Keratinocyte (primary cell): Measurements from ENCODE around the gene RAI1. TPM values are rescaled to one million over a fixed set of nuclear protein-coding genes. Genes with fewer than 3 reads are reported as not detected.

Source experiments
- DNase-seq: peaks from one replicate; pipeline ENCODE4 v3.0.0-alpha.2; 2011; ENCODE audit warnings: low read depth, missing footprints, low spot score
- FAIRE-seq: peaks from 2 replicates; lab custom pipeline; 2011; peaks lifted over from hg19 to GRCh38; lab: Jason Lieb, UNC
- H2AFZ ChIP-seq: 2 replicates; pipeline ENCODE4 v1.6.0; 2012; ENCODE audit warnings: low read length, control low read depth, inconsistent platforms; ENCODE audit not compliant: control insufficient read depth
- H3K27ac ChIP-seq: 2 replicates; pipeline ENCODE4 v1.5.1; 2011; ENCODE audit warnings: low read length; ENCODE audit not compliant: control insufficient read depth, insufficient read depth
- H3K27me3 ChIP-seq: 3 replicates; pipeline ENCODE4 v1.6.0; 2011; ENCODE audit warnings: low read length; ENCODE audit not compliant: control insufficient read depth, insufficient read depth; ENCODE audit errors: extremely low read depth
- H3K36me3 ChIP-seq, 2 experiments: 2 replicates in 1 of 2; 3 replicates in 1 of 2; pipeline ENCODE4 v1.5.1; 2011; ENCODE audit warnings: low read length in 2 of 2, mild to moderate bottlenecking in 1 of 2; ENCODE audit not compliant: control insufficient read depth in 2 of 2, insufficient read depth in 2 of 2; ENCODE audit errors: extremely low read depth in 1 of 2
- H3K4me1 ChIP-seq: 3 replicates; pipeline ENCODE4 v1.5.1; 2011; ENCODE audit warnings: low read length; ENCODE audit not compliant: control insufficient read depth, insufficient read depth; ENCODE audit errors: extremely low read depth
- H3K4me2 ChIP-seq: 3 replicates; pipeline ENCODE4 v1.6.0; 2011; ENCODE audit warnings: low read depth, low read length; ENCODE audit not compliant: control insufficient read depth, insufficient read depth; ENCODE audit errors: extremely low read depth
- H3K4me3 ChIP-seq, 3 experiments: fragments of 200-600 bp in 1 of 3; sonication (generic) in 1 of 3; 2 replicates in 2 of 3; 3 replicates in 1 of 3; pipeline ENCODE4 v1.5.1; 2011 to 2016; ENCODE audit warnings: low read length in 3 of 3, mild to moderate bottlenecking in 3 of 3, control low read depth in 2 of 3, inconsistent platforms in 1 of 3, low read depth in 1 of 3, mixed read lengths in 1 of 3, mixed run types in 1 of 3, moderate library complexity in 1 of 3; ENCODE audit not compliant: control insufficient read depth in 2 of 3, insufficient read depth in 2 of 3; ENCODE audit errors: extremely low read depth in 1 of 3
- H3K79me2 ChIP-seq: 2 replicates; pipeline ENCODE4 v1.6.0; 2012; ENCODE audit warnings: low read length; ENCODE audit not compliant: control insufficient read depth, insufficient read depth
- H3K9ac ChIP-seq: 3 replicates; pipeline ENCODE4 v1.6.0; 2011; ENCODE audit warnings: low read length; ENCODE audit not compliant: control insufficient read depth, insufficient read depth; ENCODE audit errors: extremely low read depth
- H3K9me1 ChIP-seq: 3 replicates; pipeline ENCODE4 v1.6.0; 2011; ENCODE audit warnings: low read length; ENCODE audit not compliant: control insufficient read depth, insufficient read depth; ENCODE audit errors: extremely low read depth
- H3K9me3 ChIP-seq: 2 replicates; pipeline ENCODE4 v1.5.1; 2012; ENCODE audit warnings: low read depth, low read length; ENCODE audit not compliant: control insufficient read depth
- H4K20me1 ChIP-seq: 3 replicates; pipeline ENCODE4 v1.6.0; 2011; ENCODE audit warnings: low read length; ENCODE audit not compliant: control insufficient read depth, insufficient read depth; ENCODE audit errors: extremely low read depth
- EZH2 ChIP-seq: IDR thresholded peaks from one replicate; pipeline ENCODE4 v1.6.1; 2012; ENCODE audit warnings: inconsistent platforms, mild to moderate bottlenecking, low read length, moderate library complexity
- dilution Hi-C: fragments of 300-500 bp; cut with MboI; formaldehyde crosslinking; loops from one replicate; pipeline ENCODE4 v1.7.0; 2020; ENCODE audit warnings: low sequenced_read_pairs; ENCODE audit not compliant: extremely low pct_ligation_motif_present
- polyA plus RNA-seq, 5 experiments: library from polyadenylated mRNA; depleted of rRNA in 3 of 5; stranded (reverse) in 3 of 5; stranded (forward) in 1 of 5; unstranded in 1 of 5; fragments of >200 nt; gene quantifications; 1 replicate in 1 of 5; 2 replicates in 3 of 5; 3 replicates in 1 of 5; pipeline versions ENCODE4 v1.2.1 to v1.2.3, GENCODE V29; 2011 to 2012; ENCODE audit warnings: missing spikeins in 2 of 5, low read depth in 1 of 5, low replicate concordance in 1 of 5
- TF ChIP-seq, protein P1 (sequence below), 3 experiments: IDR thresholded peaks in 1 of 3; conservative IDR thresholded peaks in 1 of 3; optimal IDR thresholded peaks in 1 of 3; 2 replicates in 2 of 3; 3 replicates in 1 of 3; pipeline versions ENCODE3 to v1.5.1; 2011; ENCODE audit warnings: low read length in 3 of 3, mild to moderate bottlenecking in 3 of 3, moderate library complexity in 2 of 3, control low read depth in 1 of 3, inconsistent platforms in 1 of 3; ENCODE audit not compliant: insufficient read depth in 2 of 3; ENCODE audit errors: extremely low read depth in 1 of 3

RAI1 gene
- polyA plus RNA-seq, 1 donor (not counting 4 experiments of a cell fraction or from before 2014, with no cell fraction given): 2.6 TPM

DNA sequence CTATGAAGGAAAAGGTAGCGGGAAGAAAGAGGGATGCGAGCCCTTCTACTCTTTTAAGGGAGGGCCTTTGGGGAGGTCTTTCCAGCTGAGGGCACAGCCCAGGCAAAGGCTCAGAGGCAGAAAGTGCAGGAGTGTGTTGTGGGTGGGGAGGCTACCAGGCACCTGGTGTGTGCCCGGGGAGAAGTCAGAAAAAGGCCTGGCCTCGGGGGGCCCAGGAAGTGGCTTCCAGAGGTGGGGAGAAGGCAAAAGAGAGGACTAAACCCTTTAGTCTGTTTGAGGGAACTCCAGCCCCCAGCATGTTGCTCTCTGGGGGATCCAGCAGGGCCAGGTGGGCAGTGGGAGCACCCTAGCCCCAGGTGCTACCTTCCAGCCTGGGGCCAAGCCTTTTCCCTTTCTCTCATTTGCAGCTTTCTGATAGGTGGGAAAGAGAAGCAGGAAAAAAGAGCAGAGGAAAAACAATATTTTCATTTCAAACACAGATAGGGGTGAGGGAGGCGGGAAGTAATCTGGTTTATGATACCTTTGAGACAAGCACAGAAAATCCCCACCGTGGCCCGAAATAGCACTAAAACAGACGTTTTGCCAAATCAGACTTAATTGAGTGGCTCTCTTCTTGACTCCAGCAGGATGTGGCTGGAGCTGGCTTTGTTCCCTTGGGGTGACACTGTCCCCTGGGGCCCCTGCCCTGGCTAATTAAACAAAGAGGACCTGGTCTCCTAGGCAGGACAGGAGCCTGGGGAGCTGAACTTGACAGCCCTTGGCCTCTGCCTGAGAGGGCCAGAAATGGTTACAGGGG is 10.4 kb downstream of the RAI1 start:
- dilution Hi-C loops: no loop called here
- Histone ChIP-seq H3K9me1 (peaks cover 2% of the 10 kb centered on the region), H3K79me2 (peaks cover 85% of the 10 kb centered on the region), H3K4me1 (peaks cover 60% of the 10 kb centered on the region), H3K27me3 (no peaks in the 10 kb centered on the region), H3K4me3 (no peak overlapping the region), H3K9me3 (no peaks in the 10 kb centered on the region), H3K36me3 (no peaks in the 10 kb centered on the region), H4K20me1 (peaks cover 13% of the 10 kb centered on the region), H2AFZ (no peak overlapping the region), H3K4me2 (peak overlapping the region; percentile 25), H3K9ac (peak overlapping the region; percentile 42), H3K27ac (peak overlapping the region; percentile 39)
- FAIRE-seq (no peak), DNase-seq (no peak)
- TF ChIP-seq, protein P1, sequence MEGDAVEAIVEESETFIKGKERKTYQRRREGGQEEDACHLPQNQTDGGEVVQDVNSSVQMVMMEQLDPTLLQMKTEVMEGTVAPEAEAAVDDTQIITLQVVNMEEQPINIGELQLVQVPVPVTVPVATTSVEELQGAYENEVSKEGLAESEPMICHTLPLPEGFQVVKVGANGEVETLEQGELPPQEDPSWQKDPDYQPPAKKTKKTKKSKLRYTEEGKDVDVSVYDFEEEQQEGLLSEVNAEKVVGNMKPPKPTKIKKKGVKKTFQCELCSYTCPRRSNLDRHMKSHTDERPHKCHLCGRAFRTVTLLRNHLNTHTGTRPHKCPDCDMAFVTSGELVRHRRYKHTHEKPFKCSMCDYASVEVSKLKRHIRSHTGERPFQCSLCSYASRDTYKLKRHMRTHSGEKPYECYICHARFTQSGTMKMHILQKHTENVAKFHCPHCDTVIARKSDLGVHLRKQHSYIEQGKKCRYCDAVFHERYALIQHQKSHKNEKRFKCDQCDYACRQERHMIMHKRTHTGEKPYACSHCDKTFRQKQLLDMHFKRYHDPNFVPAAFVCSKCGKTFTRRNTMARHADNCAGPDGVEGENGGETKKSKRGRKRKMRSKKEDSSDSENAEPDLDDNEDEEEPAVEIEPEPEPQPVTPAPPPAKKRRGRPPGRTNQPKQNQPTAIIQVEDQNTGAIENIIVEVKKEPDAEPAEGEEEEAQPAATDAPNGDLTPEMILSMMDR (optimal IDR thresholded peaks at IDR 0.05 in 1 of 3, IDR thresholded peaks at IDR 0.05 in 1 of 3, conservative IDR thresholded peaks at IDR 0.05 in 1 of 3; ENCODE audit: extremely low read depth in 1 of 3, insufficient read depth in 2 of 3, low read length in 3 of 3): no peak
- TF ChIP-seq EZH2: no peak

DNA sequence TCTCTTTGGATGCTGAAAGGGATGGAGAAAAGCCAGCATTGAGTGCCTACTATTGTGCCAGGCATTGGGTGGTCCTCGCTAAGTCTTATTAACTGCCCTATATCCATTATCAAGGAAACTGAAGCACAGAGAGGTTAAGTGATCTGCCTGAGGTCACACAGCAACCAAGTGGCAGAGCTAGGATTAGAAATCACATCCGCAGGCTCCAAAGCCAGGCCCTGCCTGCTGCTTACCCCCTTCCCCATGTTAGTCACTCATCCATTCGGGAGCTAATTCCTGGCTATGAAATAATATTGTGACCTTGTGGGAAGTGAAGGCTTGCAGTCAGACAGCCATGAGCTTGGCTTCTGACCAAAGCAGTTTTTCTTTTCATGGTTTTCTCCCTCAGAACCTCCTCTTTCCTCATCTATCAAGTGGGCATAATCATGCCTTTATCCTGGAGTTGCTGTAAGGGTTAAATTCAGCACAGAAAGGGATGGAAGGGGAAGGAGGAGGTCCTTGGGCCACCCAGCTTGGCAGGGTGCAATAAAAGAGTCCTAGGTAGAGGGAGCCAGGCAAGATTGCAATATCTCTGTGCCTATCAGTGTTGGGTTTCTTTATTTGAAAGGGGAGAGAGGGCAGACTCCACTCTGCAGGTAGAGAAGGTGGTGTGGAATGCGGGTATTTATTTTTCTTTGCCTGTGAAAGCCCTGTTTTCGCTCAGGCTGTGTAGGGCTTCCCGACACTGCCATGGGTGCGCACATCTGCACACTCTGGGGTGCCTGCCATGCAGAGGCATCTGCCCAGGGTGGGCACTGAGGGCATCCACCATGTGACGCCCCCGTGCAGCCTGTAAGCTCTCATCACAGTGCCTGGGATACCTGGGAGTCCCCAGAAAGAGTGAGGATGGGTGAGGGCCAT is 11.3 kb downstream of the RAI1 start:
- Histone ChIP-seq H3K27ac (peak overlapping the region; percentile 95), H3K79me2 (peaks cover 85% of the 10 kb centered on the region), H4K20me1 (peaks cover 16% of the 10 kb centered on the region), H2AFZ (no peak overlapping the region), H3K4me1 (peaks cover 60% of the 10 kb centered on the region), H3K27me3 (no peaks in the 10 kb centered on the region), H3K9me3 (no peaks in the 10 kb centered on the region), H3K4me2 (peak overlapping the region; percentile 88), H3K9me1 (peaks cover 3% of the 10 kb centered on the region), H3K4me3 (no peak overlapping the region), H3K9ac (peak overlapping the region; percentile 80), H3K36me3 (no peaks in the 10 kb centered on the region)
- FAIRE-seq: no peak
- dilution Hi-C loops: no loop called here
- TF ChIP-seq EZH2: no peak
- TF ChIP-seq, protein P1 (optimal IDR thresholded peaks at IDR 0.05 in 1 of 3, IDR thresholded peaks at IDR 0.05 in 1 of 3, conservative IDR thresholded peaks at IDR 0.05 in 1 of 3; ENCODE audit: extremely low read depth in 1 of 3, insufficient read depth in 2 of 3, low read length in 3 of 3): peak in 1 of 3 experiments; percentile 8
- DNase-seq: no peak
